D341Med (cell line): ENCODE data around the gene GRP.

Experiments
- DNase-seq: peaks from one replicate; pipeline ENCODE4 v3.0.0; 2012; ENCODE audit warnings: low spot score

Gene GRP

DNA sequence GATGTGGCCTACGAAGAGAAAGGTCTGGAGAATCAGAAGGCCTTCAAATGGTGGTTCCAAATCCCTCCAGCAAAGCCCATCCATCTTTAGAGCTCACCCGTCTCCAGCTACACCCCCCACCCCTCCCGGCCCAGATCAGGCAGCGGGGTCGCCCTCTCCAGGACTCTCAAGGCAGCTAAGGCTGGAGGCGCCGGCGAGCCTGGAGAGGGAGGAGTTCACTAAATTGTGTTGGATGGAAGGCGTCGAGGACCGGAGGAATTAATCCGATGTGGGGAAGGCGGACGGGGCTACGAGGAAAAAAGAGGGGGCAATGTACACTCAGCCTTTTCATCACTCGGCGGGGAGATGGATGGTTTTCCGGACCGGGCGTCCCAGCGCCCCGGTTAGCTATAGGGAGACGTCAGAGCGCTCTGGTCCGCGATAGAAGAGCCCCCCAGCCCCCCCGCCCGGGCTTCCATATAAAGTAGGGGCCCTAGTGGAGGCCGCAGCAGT lies at the start of gene GRP:
Gene GRP, plus strand, starts transcription at position 487 of the 492 bp plus-strand sequence. CDS start 108 bp downstream, outside the sequence.
- DNase-seq, result peak; percentile 55

DNA sequence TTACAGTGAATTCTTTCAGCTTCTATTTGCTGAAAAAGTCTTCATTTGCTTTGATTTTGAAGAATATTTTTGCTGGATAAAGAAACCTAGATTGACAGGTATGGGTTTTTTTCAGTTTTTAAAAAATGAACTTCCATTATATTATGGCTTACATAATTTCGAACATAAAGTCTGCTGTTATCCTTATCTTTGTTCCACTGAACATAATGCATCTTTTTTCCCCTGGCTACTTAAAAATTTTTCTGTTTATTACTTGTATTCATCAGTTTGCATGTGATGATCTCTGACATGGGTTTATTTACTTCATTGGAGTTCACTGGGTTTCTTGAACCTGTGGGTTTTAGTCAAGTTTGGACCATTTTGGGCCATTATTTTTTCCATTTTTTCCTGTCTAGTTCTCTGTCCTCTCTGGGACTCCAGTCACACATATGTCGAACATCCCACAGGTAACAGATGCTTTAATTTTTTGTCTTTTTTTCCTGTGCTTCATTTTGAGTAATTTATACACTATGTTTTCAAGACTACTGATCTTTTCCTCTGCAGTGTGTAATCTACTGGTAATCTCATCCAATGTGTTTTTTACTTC lies 47.2 kb upstream of the GRP start:
- no peak for DNase-seq

DNA sequence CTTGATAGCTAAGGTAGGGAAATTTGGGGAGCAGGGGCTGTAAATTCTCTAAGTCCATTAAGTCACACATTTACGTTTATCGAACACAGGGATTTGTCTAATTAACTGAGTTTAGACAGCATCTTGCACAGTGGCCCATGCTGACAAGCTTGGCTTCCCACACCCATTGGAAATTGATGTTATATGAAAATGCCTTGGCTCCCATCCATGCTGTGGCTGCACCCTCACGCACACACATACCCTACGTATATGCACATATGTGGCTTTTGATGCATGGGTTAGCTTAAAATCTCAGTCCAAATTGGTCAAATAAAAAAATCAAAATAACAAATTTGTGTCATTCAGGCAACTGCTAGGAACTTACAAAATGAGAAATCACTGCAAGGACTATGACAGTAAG lies 42.5 kb upstream of the GRP start:
- no peak for DNase-seq

DNA sequence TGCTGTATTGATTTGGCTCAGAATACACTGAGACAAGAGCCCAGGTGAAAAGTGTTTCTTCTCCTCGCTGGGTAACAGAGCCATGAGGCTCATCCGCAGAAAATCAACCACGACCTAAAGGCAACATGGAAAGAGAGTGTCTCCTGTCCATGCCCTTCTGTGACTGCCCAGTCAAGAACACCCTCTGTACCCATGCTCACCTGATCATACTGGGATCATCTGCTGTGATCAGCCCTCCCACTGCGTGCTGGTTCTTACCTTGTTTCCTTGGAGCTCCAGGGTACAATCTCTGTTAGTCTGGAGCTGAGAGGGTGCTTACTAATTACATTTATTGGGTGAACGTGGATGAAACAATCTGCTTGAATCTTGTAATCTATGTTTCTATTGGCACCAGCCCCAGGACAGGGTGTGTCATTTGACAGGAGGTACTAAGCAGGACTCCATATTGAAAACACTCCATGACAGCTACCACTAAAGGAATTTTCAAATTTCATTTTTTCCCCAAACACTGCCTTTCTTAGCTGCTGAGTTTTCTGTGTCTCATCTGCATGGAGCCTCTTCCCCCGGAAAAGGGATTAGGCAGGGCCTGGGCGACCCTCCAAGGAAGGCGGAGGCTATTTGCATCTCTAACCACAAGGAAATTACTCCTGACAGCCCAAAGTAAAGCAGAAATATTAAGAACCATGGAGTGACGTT lies 39.7 kb upstream of the GRP start:
- DNase-seq, result no peak

DNA sequence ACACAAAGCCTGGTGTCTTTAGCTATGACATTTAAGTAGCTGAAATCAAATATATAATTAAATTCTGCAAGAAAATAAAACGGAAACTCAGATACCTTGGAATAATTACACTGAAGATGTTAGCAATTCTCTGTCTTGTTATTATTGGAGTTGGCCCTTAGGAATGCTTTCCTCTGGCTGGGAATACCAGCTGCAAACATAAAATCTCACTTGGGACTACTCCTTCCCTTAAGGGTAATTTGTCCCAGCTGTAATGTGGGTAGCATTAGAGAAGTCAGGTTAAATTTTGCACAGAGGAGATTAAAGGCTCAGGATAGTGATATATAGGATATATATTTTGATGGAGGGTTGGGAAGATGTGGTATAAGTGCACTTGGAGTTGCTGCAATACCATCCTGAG lies 37.3 kb upstream of the GRP start:
- DNase-seq, result no peak

DNA sequence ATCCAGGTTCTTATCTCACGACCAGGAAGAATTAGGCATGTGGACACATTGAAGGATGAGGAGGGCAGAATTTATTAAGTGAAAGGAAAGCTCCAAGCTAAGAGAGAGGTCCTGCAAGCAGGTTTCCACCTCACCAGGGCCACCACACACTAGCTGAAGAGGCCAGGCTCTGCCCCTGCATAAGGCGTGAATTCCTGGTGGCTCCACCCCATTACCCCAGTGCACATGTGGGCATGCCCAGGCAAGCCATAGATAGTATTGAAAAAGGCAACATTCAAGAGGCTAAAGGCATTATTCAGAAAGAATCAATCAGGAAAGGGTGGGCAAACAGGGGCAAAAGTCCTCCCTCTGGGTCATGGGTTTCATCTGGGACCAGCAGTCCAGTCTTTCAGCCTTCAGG lies 30.9 kb upstream of the GRP start:
- no peak for DNase-seq

DNA sequence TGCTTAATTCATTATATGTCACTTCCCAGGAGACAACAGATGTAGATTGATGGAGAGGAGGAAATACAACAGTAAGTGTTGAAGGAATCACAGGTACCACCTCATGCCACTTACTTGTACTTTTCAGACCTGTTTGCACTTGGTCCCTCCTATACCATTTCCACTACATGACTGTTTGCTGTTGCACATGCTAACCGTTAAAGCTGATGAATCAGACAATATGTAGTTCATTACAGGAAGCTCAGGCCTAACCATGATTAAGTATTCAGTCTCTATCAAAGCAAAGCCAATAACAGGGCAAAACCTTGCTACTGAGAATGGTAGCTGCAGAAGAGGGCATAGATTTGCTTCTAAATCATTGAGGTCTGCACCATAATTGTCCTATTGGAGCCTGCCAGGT lies 30.2 kb upstream of the GRP start:
- no peak for DNase-seq

DNA sequence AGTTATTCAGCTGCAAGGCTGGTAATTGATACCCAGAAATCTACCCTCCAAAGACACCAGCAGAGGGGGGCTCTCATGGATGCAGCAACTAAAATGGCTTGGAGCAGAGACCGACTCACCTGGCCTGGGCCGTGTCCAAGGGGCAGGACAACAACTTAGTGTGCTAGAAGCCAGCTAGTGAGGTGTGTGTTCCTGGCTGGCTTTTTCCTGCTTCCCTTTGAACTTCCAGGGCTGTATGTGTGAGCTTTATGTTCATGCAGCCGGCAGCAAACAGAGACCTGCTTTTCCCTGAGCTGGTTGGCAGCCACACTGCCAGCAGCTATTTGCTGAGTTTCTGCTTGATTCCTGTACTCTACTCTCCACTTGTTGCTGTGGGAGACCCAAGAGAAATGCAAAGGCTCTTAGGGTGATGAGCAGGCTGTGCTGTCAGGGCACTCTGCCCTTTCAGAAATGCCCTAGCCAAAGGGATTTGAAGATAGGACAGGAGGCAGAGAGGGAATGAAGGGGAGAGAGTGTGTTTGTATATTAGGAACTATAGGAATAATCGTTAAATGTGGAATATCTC lies 23.7 kb upstream of the GRP start:
- no peak for DNase-seq

DNA sequence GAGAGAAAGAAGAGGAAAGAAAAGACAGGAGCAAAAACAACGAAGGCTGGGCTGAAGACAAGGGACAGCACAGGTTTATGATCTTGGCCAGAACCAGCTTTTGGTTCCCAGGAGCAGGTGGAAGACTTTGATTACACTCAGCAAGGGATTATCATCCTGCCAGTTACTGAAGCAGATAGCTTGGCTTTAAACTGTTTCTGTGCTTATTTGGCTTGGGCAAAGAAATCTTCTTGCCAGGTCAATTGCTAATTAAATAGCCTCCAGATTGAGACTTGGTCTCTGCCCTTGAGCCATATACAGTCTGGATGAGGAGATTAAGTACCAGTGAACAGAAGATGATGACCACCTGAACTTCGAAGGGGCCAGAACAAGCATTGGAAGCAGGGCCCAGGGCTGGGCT lies 22.3 kb upstream of the GRP start:
- DNase-seq, result no peak

DNA sequence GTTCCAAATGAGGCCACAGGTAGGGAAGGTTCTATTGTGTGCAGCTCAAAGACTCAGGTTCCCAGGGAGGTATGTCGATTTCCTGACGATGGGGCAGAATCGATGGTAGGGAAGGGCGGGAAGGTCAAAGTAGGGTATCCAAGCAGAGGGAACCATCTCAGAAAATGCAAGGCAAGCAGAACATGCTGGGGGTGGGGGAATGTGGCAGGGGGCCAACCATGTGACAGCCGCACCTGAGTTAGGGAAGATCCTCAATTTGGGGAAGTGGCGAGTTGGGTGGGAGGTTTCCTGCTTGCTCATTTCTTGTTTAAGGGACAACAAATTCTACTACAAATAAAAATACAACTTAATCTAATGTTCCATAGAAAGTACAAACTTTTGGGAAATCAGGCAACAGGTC lies 21.7 kb upstream of the GRP start:
- no peak for DNase-seq

DNA sequence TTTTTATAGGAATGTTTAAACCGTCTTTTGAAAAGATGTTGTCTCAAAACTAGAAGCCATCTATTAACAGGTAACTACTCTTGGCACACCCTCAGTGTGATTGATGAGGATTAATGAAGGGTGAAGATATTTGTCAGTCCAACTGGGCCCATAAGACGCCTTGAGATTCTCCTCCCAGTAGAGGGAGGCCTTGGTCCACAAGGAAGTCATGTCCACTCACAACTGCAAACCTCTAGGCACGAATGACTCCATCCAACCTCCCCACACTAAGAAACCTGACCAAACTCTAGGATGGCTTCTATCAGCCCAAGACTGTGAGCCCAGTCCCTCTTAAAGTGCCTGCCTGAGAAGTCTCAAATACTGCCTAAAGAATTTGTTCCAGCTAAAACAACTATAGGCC lies 19.2 kb upstream of the GRP start:
- DNase-seq, result no peak

DNA sequence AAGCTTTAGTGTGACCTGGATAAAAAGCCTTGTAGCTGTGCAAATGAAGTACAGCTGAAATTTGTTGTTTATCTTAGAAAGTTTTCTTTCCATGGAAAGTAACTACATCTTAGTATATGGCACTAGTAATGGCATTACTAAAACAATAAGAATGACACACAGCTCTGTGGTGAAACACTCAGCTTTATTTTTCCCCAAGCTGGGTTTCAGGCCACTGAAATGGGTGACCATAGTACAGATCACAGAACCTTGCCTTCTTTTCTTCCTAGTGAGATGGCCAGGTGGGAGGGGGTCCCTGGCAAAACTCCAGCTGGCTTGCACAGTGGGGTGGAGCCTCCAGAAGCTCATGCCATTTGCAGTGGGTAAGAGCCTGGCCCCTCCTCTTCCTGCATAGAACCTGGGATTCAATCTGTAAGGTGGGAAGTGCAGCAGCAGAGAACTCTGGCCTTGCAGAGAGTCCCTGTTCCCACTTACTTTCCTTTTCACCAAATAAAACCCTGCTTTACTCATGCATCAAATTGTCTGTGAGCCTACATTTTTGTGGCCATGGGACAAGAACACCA lies 17.6 kb upstream of the GRP start:
- DNase-seq, result no peak

DNA sequence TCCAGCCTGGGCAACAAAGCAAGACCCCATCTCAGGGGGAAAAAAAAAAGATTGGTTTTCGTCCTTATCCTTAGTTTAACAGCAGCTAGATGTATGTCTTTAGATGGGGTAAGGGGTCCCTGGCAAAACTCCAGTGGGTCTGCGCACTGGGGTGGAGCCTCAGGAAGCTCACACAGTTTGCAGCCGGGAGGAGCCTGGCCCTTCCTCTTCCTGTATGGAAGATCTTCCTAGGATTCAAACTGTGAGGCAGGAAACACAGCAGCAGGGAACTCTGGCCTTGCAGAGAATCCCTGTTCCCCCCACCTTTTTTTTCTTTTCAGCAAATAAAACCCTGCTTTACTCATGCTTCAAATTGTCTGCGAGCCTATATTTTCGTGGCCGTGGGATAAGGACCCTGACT lies 12.5 kb upstream of the GRP start:
- DNase-seq, result no peak

DNA sequence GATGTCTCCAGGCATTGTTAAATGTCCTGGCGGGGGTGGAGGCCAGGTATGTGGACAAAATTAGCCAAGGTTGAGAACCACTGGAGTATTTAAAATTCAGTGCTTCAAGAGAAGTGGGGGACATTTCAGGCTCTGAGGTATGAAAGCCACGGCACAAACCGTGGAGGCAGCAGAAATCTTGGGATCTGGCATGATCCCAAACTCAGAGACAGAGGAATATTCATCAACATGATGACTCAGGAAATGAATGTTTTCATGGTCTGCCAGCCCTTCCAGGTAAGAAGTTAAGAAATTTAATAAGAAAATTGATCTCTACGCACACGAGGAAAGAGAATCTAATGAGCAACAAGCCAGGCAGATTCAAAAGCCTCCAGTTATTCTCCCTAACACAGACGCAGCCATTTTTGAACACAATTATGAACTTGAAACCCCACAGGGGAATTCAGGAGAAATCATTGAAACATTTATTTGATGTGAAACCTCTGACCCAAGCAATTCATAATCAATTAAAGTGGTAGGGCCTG lies 11.3 kb upstream of the GRP start:
- no peak for DNase-seq

DNA sequence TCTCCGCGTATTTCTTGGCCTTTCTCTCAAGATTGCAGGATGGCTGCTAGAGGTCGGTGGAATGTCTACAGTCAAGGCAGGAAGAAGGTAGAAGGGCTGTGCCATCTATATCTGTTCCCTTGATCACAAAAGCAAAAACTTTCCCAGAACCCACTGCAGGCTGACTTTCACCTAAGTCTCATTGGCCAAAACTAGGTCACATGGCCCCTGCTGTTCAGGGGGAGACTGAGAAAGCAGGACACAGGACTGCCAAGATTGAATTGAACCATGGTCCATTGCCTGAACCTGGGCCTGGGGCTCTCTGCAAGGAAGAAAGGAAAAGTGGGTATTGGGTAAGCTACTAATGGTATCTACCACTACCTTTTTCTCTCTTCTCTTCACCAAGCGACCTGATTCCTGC lies 9.7 kb upstream of the GRP start:
- no peak for DNase-seq

DNA sequence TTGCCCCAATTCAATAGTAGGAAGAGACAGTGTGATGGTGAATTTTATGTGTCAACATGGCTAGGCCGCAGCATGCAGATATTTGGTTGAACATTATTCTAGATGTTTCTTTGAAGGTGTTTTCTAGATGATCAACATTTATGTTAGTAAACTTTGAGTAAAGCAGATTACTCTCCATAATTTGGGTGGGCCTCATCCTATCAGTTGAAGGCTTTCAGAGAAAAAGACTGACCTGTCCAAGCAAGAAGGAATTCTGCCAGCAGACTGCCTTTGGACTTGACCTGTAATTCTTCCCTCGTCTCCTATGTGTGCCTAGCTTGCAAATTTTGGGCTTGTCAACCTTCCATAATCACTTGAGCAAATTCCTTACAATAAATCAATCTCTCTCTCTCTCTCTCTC lies 8.3 kb upstream of the GRP start:
- DNase-seq, result no peak

DNA sequence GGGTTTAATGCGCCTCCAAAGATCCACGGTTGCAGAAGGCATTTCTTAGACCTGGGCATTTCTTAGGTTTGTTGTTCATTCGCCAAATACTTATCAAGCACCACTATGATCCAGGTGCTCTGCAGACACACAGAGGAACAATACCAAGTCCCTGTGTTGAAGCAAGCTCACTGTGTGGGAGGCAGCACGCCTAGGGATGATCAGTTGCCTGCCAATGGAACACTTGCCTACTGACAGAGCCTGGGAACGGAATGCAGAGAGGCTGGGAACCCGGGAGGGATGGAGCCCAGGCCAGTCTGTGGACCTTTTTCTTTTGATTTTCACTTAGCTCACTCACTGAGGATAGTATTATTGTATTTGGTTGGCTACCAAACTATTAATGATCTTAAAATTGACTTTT lies 1.9 kb upstream of the GRP start:
- DNase-seq, result no peak

DNA sequence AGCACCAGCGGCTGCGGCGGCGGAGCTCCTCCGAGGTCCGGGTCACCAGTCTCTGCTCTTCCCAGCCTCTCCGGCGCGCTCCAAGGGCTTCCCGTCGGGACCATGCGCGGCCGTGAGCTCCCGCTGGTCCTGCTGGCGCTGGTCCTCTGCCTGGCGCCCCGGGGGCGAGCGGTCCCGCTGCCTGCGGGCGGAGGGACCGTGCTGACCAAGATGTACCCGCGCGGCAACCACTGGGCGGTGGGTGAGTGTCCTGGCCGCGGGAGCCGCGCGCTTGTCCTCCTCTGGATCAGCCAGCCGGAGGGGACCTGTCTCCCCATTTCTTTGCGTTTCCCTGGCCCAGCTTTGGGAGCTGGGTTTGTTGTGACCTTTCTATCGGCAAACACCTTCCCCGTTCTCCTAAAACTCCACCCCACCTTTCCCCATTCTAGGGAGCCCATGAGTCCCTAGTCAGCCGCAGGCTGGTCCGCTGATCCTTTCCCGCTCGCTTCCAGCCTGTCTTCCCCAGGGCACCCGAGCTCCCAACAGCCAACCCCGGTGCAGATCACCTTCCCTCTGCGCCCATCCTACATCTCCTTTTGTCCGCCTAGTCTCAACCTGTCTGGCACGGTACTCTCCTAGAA lies 316 bp downstream of the GRP start:
- DNase-seq, result peak; percentile 69

DNA sequence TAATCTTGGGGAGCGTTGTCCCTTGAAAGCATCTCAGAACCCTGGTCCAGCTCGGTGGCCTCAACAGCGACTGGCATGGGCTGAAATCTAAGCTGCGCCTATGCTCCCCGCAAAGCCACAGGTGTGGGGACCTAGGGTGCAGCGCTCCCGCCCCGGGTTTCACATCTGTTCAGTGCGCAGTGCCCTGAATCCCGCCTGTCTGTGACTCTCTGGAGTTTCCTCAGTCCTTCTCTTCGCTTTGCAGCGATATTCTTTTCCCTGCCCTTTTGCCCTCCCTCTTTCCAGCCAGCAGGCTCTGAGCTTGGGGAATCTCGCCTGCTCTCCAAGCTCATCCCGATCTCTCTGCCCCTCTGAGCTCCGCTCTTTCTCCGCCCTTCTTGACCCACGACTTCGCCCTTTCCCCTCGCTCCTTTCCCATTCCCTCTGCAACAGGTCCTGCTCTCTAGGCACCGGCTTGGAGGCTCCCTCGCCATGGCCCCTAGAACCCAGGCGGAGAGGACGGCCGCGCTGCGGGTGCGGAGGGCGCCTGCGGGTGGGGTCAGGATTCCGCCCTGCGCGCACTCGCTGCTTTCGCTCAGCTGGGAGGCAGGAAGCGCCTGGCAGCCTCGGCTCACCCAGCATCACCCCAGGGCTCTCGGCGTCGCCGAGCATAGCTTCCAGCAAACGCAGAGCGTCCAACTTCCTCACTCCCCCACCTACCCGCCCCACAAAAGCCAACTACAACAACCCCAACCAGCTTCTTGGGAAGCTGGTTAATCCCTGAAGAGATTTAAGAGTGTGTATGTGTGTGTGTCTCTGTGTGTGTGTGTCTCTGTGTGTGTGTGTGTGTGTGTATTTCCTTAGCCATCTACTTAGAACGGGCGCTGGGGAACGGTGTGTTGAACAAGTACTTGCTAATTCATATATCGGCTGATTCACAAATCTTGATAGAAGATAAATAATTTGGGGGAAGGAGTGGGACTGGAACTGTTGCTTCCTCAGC lies 1.1 kb downstream of the GRP start:
- DNase-seq, result peak; percentile 57

DNA sequence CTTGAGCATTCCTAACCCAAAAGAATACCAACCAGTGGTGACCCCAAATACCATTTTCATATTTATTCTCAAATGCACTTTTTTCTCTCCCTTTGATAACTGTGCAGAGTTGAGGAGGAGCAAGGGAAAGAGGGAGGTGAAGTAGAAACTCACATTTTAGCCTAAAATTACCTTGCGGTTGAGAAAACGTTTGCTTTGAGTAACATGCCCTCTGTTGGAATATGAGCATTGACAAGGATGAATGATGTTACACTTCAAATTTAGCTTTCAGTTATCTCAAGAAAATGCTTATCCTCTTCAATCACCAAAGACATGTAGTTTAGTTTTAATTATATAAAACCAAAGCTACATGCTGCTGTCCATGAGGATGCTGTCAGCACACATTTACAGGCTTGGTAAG lies 2.4 kb downstream of the GRP start:
- DNase-seq, result no peak

DNA sequence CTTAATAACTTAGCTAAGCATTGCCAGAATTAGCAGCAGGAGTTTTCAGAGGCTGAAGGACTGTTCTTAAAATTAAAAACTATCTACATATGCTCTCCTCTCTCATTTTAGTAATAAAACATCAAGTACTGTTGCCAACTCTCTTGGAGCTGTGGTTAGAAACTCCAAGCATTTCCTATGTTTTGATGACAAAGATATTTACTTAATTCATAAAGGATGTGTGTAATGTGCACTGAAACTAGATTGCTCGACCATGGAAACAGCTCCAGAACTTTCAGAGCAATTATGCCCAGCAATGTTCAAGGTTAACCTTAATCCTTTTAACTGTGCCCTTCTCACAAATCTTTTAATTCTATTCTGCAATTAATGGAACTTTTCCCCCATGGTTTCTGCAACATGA lies 8.4 kb downstream of the GRP start:
- no peak for DNase-seq

DNA sequence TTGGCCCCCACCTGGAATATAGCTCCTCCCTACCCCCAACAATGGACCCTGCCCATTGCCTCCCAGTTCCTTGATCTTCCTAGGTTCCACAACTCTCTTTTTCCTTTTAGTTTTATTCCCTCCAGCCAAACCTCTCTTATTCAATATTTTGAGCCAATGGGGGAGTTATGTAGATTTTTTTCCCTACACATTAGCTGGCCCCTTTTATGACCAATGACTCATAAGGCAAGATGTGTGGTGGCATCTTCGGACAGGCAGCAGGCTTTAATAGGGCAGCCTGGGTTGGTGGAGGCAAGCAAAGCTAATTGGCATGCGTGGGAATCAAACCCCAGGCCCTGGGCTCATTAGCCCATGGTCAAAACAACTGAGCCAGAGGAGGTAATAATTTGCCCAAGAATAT lies 9.2 kb downstream of the GRP start:
- no peak for DNase-seq
